ENCODE measurements around the gene IL34. TPM values are rescaled to one million over a fixed set of nuclear protein-coding genes. Genes with fewer than 3 reads are reported as not detected.

The IL34 gene
- total RNA-seq, 1 experiment from 2014 or later, result 4.4 TPM

GRCh38 chr16:70656065-70656711 lies 9.8 kb downstream of the IL34 start:
- H2AK5ac ChIP-seq (ENCODE audit: insufficient read length, low read length), result no peak overlapping the region
- H3K79me2 ChIP-seq (ENCODE audit: insufficient read depth, low read length), result no peaks in the 10 kb centered on the region
- no peaks in the 10 kb centered on the region for H3K23me2 ChIP-seq (ENCODE audit: insufficient read length, low read depth, low read length, poor library complexity, severe bottlenecking)
- no peak overlapping the region for H2BK20ac ChIP-seq (ENCODE audit: low read depth, low read length, poor library complexity, severe bottlenecking)
- H4K91ac ChIP-seq (ENCODE audit: insufficient read length, low read depth, low read length), result no peak overlapping the region
- Mint-ChIP-seq H3K4me3 (no peak overlapping the region), H3K9me3 (no peaks in the 10 kb centered on the region), H3K36me3 (ENCODE audit: insufficient read depth in 1 of 3, low read depth in 3 of 3) (no peaks in the 10 kb centered on the region), H3K27ac (no peak overlapping the region; a peak in 1 of 7 replicates), H3K4me1 (peaks cover 15 to 18% of the 10 kb centered on the region in 2 experiments), H3K27me3 (ENCODE audit: low read depth) (no peaks in the 10 kb centered on the region; the same call in 1 of the 2 replicates)
- H3K23ac ChIP-seq (ENCODE audit: insufficient read length, low read depth, low read length), result no peak overlapping the region
- H3K18ac ChIP-seq (ENCODE audit: insufficient read length, low read depth, low read length), result no peak overlapping the region
- H3K4me1 ChIP-seq (ENCODE audit: insufficient read depth, low read length), result peaks cover 3% of the 10 kb centered on the region; the same call in 1 of the 2 replicates
- no peak overlapping the region for H2BK5ac ChIP-seq (ENCODE audit: insufficient read length, low read length)
- DNase-seq, result no peak
- H3K4ac ChIP-seq (ENCODE audit: low read depth, low read length), result no peak overlapping the region
- H3K9ac ChIP-seq (ENCODE audit: extremely low read depth, insufficient read length, low read length), result no peak overlapping the region
- H3K4me2 ChIP-seq (ENCODE audit: insufficient read depth, insufficient read length, low read length), result no peak overlapping the region
- H4K20me1 ChIP-seq (ENCODE audit: control insufficient read depth, insufficient read depth, insufficient read length), result no peaks in the 10 kb centered on the region
- no peak overlapping the region for H2BK15ac ChIP-seq (ENCODE audit: low read depth, low read length)
- no peak overlapping the region for H4K8ac ChIP-seq (replicated peaks; ENCODE audit: insufficient read length, low read depth, low read length)
- no peak overlapping the region for H3K56ac ChIP-seq (ENCODE audit: insufficient read length, low read depth, low read length)
- no peak overlapping the region for H3K14ac ChIP-seq (ENCODE audit: insufficient read depth, low read length)
- no peak overlapping the region for H3K27ac ChIP-seq (ENCODE audit: insufficient read length, low read depth, low read length)
- no peaks in the 10 kb centered on the region for H3K9me3 ChIP-seq (ENCODE audit: control insufficient read depth, low read depth, low read length)
- no peaks in the 10 kb centered on the region for H3K27me3 ChIP-seq (ENCODE audit: insufficient read depth, low read length)
- H2BK120ac ChIP-seq (ENCODE audit: low read depth, low read length, poor library complexity, severe bottlenecking), result no peak overlapping the region
- no peak overlapping the region for H2BK12ac ChIP-seq (ENCODE audit: insufficient read length, low read depth, low read length)
- H2AFZ ChIP-seq (ENCODE audit: low read length), result no peak overlapping the region
- H3K79me1 ChIP-seq (ENCODE audit: insufficient read depth, low read depth, low read length, poor library complexity, severe bottlenecking), result no peaks in the 10 kb centered on the region
- no peak overlapping the region for H3T11ph ChIP-seq (ENCODE audit: low read length)
- no peak for TF ChIP-seq CTCF (conservative IDR thresholded peaks at IDR 0.05)
- no peak overlapping the region for H4K5ac ChIP-seq (ENCODE audit: insufficient read length, low read depth, low read length)
- WGBS (ENCODE audit: extremely low coverage, insufficient read length, low lambda C conversion rate), result no CpG with 5 or more reads among the region's 8 CpGs

Measured in H9 (cell line).